ENCODE data around the gene ZNF341.

The ZNF341 gene

DNA sequence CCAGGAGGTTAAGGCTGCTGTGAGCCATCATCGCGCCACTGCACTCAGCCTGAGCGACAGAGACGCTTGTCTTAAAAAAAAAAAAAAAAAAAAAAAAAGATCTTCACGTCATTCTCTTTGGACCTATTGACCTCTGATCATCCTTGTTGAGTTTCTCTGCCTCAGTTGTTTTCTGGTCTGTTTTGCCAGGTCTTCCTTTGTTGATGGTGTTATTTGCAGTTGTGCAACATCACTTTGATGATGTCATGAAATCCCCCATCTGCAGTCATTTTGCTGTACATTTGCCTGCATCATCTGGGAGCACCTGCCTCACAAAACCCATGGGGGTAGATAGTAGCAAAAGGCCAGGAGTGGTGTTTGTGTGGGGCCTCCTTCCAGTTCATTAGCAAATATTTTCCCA is 40.1 kb downstream of the ZNF341 start:
- TF ChIP-seq, protein P1, sequence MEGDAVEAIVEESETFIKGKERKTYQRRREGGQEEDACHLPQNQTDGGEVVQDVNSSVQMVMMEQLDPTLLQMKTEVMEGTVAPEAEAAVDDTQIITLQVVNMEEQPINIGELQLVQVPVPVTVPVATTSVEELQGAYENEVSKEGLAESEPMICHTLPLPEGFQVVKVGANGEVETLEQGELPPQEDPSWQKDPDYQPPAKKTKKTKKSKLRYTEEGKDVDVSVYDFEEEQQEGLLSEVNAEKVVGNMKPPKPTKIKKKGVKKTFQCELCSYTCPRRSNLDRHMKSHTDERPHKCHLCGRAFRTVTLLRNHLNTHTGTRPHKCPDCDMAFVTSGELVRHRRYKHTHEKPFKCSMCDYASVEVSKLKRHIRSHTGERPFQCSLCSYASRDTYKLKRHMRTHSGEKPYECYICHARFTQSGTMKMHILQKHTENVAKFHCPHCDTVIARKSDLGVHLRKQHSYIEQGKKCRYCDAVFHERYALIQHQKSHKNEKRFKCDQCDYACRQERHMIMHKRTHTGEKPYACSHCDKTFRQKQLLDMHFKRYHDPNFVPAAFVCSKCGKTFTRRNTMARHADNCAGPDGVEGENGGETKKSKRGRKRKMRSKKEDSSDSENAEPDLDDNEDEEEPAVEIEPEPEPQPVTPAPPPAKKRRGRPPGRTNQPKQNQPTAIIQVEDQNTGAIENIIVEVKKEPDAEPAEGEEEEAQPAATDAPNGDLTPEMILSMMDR (IDR thresholded peaks at IDR 0.05), result no peak

DNA sequence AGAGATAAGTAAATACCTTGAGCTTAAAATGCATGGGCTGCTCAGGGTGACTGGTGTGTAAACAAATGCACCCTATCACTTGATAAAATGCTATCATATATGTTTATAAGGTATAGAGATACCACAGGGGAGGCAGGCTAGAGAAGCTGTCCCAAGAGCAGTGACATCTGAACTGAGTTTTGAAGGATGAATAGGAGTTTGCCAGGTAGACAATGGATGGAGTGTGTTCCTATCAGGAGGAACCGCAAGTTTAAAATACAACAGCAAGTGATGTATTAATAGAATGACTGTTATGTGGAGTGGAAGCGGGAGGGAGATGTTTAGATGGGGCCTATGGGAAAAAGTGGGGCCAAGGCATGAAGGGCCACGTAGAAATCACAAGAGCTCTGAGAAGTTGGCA is 40.6 kb downstream of the ZNF341 start:
- TF ChIP-seq, protein P1 (IDR thresholded peaks at IDR 0.05), result no peak

DNA sequence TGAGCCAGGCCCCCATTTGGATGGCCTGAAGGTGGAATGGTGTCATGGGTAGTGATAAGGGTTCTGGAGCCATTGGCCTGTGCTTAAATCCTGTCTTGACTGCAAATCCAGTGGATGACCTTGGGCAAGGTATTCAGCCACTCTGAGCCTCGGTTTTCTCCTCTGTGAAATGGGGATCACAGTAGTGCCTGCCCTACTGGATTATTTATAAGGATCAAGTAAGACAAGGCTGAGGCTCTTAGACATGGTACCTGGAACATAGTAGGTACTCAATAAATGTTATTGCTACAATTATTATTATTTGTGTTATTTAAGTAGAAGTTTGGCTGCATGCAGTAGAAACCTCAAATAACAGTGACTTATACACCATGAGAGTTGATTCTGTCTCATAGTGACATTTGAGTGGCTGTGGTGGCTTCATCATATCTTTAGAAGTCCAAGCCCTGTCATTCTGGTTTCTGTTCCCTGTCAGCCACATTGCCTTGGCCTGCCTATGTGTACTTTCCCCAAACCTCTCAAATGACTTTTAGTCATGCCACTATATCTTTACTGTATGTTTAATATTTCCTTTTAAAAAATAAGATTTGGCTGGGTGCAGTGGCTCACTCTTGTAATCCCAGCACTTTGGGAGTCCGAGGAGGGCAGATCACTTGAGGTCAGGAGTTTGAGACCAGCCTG is 41.8 kb downstream of the ZNF341 start:
- TF ChIP-seq, protein P1 (IDR thresholded peaks at IDR 0.05), result no peak

DNA sequence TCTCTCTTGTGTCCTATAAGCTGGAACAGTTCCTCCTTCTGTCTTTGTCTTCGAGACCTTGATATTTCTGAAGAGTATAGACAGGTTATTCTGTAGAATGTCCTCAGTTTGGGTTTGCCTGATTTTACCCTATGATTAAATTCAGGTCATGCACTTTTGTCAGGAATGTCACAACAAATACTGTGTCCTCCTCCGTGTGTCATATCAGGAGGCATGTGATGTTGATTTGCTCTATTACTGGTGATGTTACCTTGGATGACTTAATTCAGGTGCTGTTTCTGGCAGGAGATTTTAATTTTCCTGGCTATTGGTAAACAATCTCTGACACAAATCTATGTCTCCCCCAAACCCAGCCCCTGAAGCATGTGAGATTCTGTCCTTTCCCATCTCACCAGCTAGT is 46.0 kb downstream of the ZNF341 start:
- TF ChIP-seq, protein P1 (IDR thresholded peaks at IDR 0.05), result no peak

DNA sequence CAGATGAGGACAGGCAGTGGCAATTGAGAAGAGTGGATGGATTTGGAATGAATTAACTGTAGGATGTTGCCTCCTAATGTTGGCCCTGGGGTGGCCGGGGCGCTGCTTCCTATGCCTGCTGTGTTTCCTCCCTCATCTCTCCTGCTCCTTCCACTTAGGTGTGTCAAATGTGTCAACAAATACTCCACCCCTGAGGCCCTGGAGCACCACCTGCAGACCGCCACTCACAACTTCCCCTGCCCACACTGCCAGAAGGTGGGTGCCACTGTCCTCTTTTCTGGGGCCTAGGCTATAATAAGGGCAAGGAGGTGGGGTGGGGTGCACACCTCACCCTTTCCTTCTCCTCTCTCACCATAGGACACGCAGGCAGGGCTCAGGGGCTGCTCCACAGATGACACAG is 49.3 kb downstream of the ZNF341 start:
- TF ChIP-seq, protein P1 (IDR thresholded peaks at IDR 0.05), result no peak

DNA sequence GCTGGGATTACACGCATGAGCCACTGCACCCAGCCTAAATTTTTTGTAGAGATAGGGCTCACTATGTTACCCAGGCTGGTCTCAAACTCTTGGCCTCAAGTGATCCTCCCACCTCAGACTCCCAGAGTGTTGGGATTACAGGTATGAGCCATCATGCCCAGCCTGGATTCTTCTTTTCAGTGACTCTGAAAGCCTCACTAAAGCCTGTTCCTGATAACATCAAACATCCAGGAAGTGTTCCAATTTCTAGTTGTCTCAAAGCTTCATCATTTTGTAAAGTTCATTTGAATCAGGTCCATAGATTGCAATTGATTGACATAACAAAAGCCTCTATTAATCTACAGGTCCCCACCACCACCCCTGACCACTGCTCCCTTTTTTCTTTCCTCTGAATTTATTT is 50.1 kb downstream of the ZNF341 start:
- TF ChIP-seq, protein P1 (IDR thresholded peaks at IDR 0.05), result no peak

DNA sequence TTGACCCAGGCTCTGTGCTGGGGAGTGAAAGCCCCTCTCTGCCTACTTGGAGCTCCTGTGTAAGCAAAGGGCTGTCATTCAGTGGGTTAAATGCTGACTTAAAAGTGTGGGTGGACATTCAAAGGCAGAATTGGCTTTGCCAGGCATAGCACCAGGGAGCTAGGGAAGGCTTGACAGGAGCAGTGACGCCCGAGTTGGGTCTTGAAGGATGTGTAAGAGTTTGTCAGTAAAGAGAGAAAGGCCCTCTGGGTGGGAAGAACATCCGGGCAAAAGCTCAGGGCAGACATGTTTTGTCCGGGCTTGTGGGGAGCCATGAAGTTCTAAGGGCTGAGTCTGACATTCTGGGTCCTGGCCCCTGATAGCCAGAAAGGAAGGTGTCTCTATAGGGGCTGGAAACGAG is 51.5 kb downstream of the ZNF341 start:
- TF ChIP-seq, protein P1 (IDR thresholded peaks at IDR 0.05), result no peak

DNA sequence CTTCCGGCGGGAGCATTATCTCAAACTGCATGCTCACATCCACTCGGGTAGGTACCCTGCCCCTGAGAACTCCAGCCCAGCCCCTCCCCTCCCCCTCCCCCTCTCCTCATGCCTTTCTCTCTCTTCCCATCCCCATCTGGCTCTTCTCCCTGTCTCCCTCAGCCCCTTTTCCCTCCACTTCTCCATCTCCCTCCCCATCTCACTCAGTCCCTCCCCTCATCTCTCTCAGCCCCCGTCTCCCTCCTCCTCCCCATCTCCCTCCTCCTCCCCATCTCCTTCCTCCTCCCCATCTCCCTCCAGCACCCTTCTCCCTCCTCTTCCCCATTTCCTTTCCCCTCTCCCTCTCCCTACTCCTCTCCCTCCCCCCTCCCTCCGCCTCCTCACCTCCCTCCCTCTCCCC is 52.0 kb downstream of the ZNF341 start:
- TF ChIP-seq, protein P1 (IDR thresholded peaks at IDR 0.05), result no peak

All from LNCAP (cell line).